Measurements from ENCODE around the gene P2RY2. TPM values are rescaled to one million over a fixed set of nuclear protein-coding genes. Genes with fewer than 3 reads are reported as not detected.

The P2RY2 gene
- total RNA-seq, 2 experiments from 2014 or later: not detected

DNA sequence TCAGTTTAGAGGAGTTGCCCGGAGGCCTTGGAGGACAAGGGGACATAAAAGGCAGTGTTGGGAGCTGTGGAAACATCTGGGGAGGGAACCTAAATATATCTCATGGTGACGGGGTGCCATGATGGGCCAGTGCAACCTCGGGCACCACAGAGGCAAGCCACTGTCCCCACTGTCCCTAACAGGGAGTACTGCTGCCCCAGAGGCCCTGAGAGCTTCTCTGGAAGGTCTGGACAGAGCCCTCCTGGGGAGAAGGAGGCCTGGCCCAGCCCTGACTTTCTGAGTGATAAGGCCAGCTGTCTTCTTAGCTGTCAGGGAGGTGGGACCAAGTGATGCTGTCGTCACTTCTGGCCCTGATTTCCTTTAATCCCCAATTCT is 48.6 kb downstream of the P2RY2 start:
- Histone ChIP-seq H3K27ac (ENCODE audit: low read depth, low read length, poor library complexity, severe bottlenecking) (no peak overlapping the region), H3K4me1 (ENCODE audit: insufficient read depth, low read length, poor library complexity, severe bottlenecking) (peaks cover 21% of the 10 kb centered on the region), H3K9me2 (ENCODE audit: insufficient read depth, low read length) (no peaks in the 10 kb centered on the region), H3K9me3 (ENCODE audit: low read length) (no peaks in the 10 kb centered on the region), H2AFZ (ENCODE audit: low read length) (no peak overlapping the region), H3K79me2 (ENCODE audit: insufficient read depth, low read depth, low read length) (no peaks in the 10 kb centered on the region), H3K4me3 (ENCODE audit: low read depth, low read length, poor library complexity, severe bottlenecking) (no peak overlapping the region), H4K20me1 (ENCODE audit: insufficient read depth, low read length) (no peaks in the 10 kb centered on the region), H3K4me2 (ENCODE audit: low read length) (no peak overlapping the region), H3K36me3 (ENCODE audit: insufficient read depth, low read length) (no peaks in the 10 kb centered on the region)
- POLR2A ChIA-PET: no interaction called here
- BruUV-seq (replicated peaks): no TSS peak
- intact Hi-C loops (cut with micrococcal nuclease; ENCODE audit: unreplicated experiment): no loop called here
- CTCF ChIA-PET (ENCODE audit: unreplicated experiment): interaction anchor here (0.5 to 0.6 kb wide), 2 partner anchors 26 to 71 kb away, joined by 3 read pairs; no protein-coding TSS in a partner anchor
- no peak for DNase-seq (ENCODE audit: low spot score)
- no peak for TF ChIP-seq EZH2phosphoT487 (IDR thresholded peaks at IDR 0.05; ENCODE audit: borderline replicate concordance, low read depth, low read length)
- TF ChIP-seq, protein P1, sequence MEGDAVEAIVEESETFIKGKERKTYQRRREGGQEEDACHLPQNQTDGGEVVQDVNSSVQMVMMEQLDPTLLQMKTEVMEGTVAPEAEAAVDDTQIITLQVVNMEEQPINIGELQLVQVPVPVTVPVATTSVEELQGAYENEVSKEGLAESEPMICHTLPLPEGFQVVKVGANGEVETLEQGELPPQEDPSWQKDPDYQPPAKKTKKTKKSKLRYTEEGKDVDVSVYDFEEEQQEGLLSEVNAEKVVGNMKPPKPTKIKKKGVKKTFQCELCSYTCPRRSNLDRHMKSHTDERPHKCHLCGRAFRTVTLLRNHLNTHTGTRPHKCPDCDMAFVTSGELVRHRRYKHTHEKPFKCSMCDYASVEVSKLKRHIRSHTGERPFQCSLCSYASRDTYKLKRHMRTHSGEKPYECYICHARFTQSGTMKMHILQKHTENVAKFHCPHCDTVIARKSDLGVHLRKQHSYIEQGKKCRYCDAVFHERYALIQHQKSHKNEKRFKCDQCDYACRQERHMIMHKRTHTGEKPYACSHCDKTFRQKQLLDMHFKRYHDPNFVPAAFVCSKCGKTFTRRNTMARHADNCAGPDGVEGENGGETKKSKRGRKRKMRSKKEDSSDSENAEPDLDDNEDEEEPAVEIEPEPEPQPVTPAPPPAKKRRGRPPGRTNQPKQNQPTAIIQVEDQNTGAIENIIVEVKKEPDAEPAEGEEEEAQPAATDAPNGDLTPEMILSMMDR (conservative IDR thresholded peaks at IDR 0.05; ENCODE audit: low read length): no peak

DNA sequence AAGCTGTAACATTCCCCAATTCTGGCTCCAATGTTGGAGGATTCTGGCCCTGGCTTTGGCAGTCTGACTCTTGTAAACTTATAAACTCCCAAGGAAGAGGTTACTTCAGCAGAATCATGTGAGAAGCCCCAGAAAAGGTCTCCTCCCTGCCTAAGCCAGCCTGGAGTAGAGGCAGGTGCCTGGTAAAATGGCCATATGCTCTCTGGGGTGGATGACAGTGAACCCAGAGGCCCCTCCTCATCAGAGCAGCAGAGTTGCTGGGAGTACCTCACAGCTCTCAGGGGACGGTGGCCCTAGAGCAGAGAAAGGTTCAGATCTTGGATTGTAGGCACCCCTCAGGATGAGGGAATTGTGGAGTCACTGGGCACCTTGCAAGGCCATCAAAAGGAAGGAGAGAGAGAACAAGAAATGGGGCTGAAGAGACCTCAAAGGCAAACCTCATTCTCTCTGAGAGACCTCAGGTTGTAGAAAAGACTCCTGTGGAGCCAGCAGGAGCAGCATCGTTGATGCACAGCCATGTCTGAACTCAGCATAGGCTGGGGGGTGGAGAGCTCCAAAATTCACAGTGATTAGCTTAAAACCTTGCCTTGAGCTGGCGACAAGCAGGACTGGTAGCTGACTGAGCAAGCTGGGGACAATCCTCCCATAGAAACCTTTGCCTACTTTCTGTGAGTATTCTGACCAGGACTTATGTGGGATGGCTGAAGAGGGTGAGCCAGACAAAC is 49.2 kb downstream of the P2RY2 start:
- no peak overlapping the region for H3K27ac ChIP-seq (ENCODE audit: low read depth, low read length, poor library complexity, severe bottlenecking)
- H3K4me1 ChIP-seq (ENCODE audit: insufficient read depth, low read length, poor library complexity, severe bottlenecking): peaks cover 26% of the 10 kb centered on the region
- CTCF ChIA-PET (ENCODE audit: unreplicated experiment): interaction anchor here (0.5 to 0.6 kb wide), 2 partner anchors 27 to 70 kb away, joined by 3 read pairs; no protein-coding TSS in a partner anchor
- no peak overlapping the region for H3K4me3 ChIP-seq (ENCODE audit: low read depth, low read length, poor library complexity, severe bottlenecking)
- DNase-seq (ENCODE audit: low spot score): no peak
- H2AFZ ChIP-seq (ENCODE audit: low read length): no peak overlapping the region
- POLR2A ChIA-PET: interaction anchor here (0.6 to 1.2 kb wide), 2 partner anchors 147 to 245 kb away, joined by 3 to 5 read pairs; no protein-coding TSS in a partner anchor
- no peak for TF ChIP-seq EZH2phosphoT487 (IDR thresholded peaks at IDR 0.05; ENCODE audit: borderline replicate concordance, low read depth, low read length)
- TF ChIP-seq, protein P1 (conservative IDR thresholded peaks at IDR 0.05; ENCODE audit: low read length): no peak
- no peaks in the 10 kb centered on the region for H3K9me2 ChIP-seq (ENCODE audit: insufficient read depth, low read length)
- no peak overlapping the region for H3K4me2 ChIP-seq (ENCODE audit: low read length)
- intact Hi-C loops (cut with micrococcal nuclease; ENCODE audit: unreplicated experiment): no loop called here
- no peaks in the 10 kb centered on the region for H3K79me2 ChIP-seq (ENCODE audit: insufficient read depth, low read depth, low read length)
- H3K9me3 ChIP-seq (ENCODE audit: low read length): no peaks in the 10 kb centered on the region
- H3K36me3 ChIP-seq (ENCODE audit: insufficient read depth, low read length): no peaks in the 10 kb centered on the region
- no TSS peak for BruUV-seq (replicated peaks)
- H4K20me1 ChIP-seq (ENCODE audit: insufficient read depth, low read length): no peaks in the 10 kb centered on the region

DNA sequence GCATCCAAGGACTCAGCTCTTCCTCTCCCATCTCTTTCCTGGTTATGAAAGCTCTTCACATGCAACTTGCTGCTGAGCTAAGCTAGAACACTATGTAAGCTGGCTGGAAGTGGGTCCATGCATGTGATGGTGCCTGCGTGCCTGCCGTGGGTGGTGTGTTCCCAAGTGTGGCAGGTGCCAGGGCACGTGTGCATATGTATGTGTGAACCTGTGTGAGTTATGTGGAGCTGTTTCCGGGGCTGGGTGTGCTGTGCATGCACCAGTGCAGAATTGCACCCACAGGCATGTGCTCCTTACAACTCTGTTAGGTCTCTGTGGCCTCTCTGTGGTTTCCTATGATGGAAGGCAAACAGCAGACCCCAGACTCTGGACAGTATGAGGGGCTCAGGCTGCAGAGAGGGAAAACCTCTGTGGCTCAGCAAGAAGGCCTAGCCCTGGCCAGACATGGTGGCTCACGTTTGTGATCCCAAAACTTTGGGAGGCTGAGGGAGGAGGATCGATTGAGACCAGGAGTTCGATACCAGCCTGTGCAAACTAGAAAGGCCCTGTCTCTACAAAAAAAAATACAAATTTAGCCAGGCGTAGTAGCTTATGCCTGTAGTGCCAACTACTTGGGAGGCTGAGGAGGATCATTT is 49.9 kb downstream of the P2RY2 start:
- DNase-seq (ENCODE audit: low spot score): no peak
- Histone ChIP-seq H3K79me2 (ENCODE audit: insufficient read depth, low read depth, low read length) (no peaks in the 10 kb centered on the region), H3K4me1 (ENCODE audit: insufficient read depth, low read length, poor library complexity, severe bottlenecking) (peaks cover 26% of the 10 kb centered on the region), H3K4me3 (ENCODE audit: low read depth, low read length, poor library complexity, severe bottlenecking) (no peak overlapping the region), H2AFZ (ENCODE audit: low read length) (no peak overlapping the region), H3K9me3 (ENCODE audit: low read length) (no peaks in the 10 kb centered on the region), H4K20me1 (ENCODE audit: insufficient read depth, low read length) (no peaks in the 10 kb centered on the region), H3K9me2 (ENCODE audit: insufficient read depth, low read length) (no peaks in the 10 kb centered on the region), H3K27ac (ENCODE audit: low read depth, low read length, poor library complexity, severe bottlenecking) (no peak overlapping the region), H3K36me3 (ENCODE audit: insufficient read depth, low read length) (no peaks in the 10 kb centered on the region), H3K4me2 (ENCODE audit: low read length) (no peak overlapping the region)
- TF ChIP-seq, protein P1 (conservative IDR thresholded peaks at IDR 0.05; ENCODE audit: low read length): no peak
- no peak for TF ChIP-seq EZH2phosphoT487 (IDR thresholded peaks at IDR 0.05; ENCODE audit: borderline replicate concordance, low read depth, low read length)
- ChIA-PET POLR2A (interaction anchor here (0.6 to 1.2 kb wide), 2 partner anchors 146 to 245 kb away, joined by 3 to 5 read pairs; no protein-coding TSS in a partner anchor), CTCF (ENCODE audit: unreplicated experiment) (no interaction called here)
- intact Hi-C loops (cut with micrococcal nuclease; ENCODE audit: unreplicated experiment): no loop called here
- no TSS peak for BruUV-seq (replicated peaks)

Data from OCI-LY7 (cell line).